Stimulated activated CD8-positive, alpha-beta memory T cell treated with anti-CD3 and anti-CD28 coated beads, Interleukin-4, amount 100 ng/mL, for 4 hours (primary cell): Measurements from ENCODE around the gene DPY30.

Experiments
- DNase-seq, 2 donors: peaks; one replicate each; pipeline ENCODE4 v3.0.0-alpha.2; 2020; ENCODE audit warnings: low read depth in 2 of 2, low spot score in 1 of 2

Gene DPY30

DNA sequence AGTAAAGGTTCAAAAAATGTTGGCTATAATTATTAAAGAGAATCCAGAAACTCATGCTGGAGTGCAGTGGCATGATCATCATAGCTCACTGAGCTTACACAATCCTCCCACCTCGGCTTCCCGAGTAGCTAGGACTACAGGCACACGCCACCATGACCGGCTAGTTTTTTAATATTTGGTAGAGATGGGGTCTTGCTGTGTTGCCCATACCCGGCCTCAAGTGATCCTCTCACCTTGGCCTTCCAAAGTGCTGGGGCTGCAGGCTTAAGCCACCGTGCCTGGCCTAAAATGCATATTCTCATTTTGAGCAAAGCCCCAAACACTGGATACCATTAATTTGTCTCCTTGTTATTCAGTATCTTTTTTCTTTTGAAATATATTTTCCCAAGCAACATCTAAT, 61.2 kb downstream of the DPY30 start:
- no peak for DNase-seq
